Activated CD4-positive, alpha-beta memory T cell treated with anti-CD3 and anti-CD28 coated beads, Interleukin-2, amount 10 ng/mL, durations not matched to agents 7 days and 5 days (primary cell): Measurements from ENCODE around the gene GLT1D1. TPM values are rescaled to one million over a fixed set of nuclear protein-coding genes. Genes with fewer than 3 reads are reported as not detected.

Source experiments
- CTCF ChIA-PET: fragments of 350-600 bp; sonication (Branson Sonifier 250); formaldehyde crosslinking; loops from one replicate; lab custom pipeline; 2021; ENCODE audit warnings: antibody characterized with exemption, inconsistent platforms; lab: Charles Lee
- POLR2A ChIA-PET: fragments of 350-600 bp; sonication (Branson Sonifier 250); formaldehyde crosslinking; loops from one replicate; lab custom pipeline; 2021; ENCODE audit warnings: antibody characterized with exemption; lab: Charles Lee
- DNase-seq: peaks from one replicate; pipeline ENCODE4 v3.0.0-alpha.2; 2020
- H3K27ac Mint-ChIP-seq: one replicate; pipeline ENCODE4 v1.8.0; 2021; ENCODE audit warnings: mild to moderate bottlenecking, mixed read lengths
- H3K27me3 Mint-ChIP-seq: one replicate; pipeline ENCODE4 v1.8.0; 2021; ENCODE audit warnings: mixed read lengths
- H3K36me3 Mint-ChIP-seq: one replicate; pipeline ENCODE4 v1.8.0; 2021; ENCODE audit warnings: low read depth, mixed read lengths
- H3K4me1 Mint-ChIP-seq: one replicate; pipeline ENCODE4 v1.8.0; 2021; ENCODE audit warnings: mixed read lengths
- H3K4me3 Mint-ChIP-seq: one replicate; pipeline ENCODE4 v1.8.0; 2021; ENCODE audit warnings: mild to moderate bottlenecking, mixed read lengths
- H3K9me3 Mint-ChIP-seq: one replicate; pipeline ENCODE4 v1.8.0; 2021; ENCODE audit warnings: mixed read lengths
- total RNA-seq, 2 experiments: library from RNA; stranded (reverse); gene quantifications; one replicate each; pipeline ENCODE4 v1.2.3, GENCODE V29; 2021

GLT1D1 gene
- total RNA-seq, 2 experiments from 2014 or later, result not detected

DNA sequence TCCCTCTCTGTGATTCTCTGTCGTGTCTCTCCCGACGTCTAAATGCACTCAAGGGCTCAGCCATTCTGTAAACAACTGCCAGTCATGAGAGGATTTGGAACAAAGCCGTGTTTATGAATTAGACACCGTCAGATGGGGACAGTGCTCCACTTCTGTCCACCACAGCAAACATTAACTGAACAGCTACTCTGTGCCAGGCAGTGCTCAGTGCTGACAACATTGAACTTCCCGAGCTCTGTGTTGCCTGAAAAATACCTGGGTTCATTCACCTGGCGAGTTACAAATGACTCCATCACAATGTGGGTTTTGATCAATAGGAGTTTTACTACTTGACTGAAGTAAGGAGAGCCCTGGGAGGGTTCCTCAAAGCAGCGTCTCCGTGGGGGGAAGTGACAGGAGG lies 139.3 kb downstream of the GLT1D1 start:
- no peaks in the 10 kb centered on the region for H3K27me3 Mint-ChIP-seq
- H3K36me3 Mint-ChIP-seq, result no peaks in the 10 kb centered on the region
- H3K4me3 Mint-ChIP-seq, result no peak overlapping the region
- POLR2A ChIA-PET, result no interaction called here
- no peak for DNase-seq
- H3K9me3 Mint-ChIP-seq, result peaks cover 12% of the 10 kb centered on the region
- H3K4me1 Mint-ChIP-seq, result no peaks in the 10 kb centered on the region
- CTCF ChIA-PET, result no interaction called here
- H3K27ac Mint-ChIP-seq, result no peak overlapping the region

DNA sequence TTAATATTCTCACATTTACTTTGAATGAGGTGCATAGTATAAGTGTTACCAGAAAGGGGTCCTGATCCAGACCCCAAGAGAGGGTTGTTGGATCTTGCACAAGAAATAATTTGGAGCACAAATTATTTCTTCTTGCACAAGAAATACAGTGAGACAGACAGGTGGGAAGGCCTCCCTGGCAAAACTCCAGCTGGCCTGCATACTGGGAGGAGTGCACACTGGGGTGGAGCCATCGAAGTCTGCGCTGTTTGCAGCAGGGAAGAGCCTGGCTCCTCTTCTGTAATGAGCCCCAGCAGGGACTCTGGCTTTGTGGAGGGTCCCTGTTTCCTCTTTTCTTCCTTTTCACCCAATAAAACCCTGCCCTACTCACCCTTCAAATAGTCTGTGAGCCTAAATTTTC lies 141.6 kb downstream of the GLT1D1 start:
- H3K36me3 Mint-ChIP-seq, result no peaks in the 10 kb centered on the region
- peaks cover 23% of the 10 kb centered on the region for H3K9me3 Mint-ChIP-seq
- ChIA-PET CTCF (no interaction called here), POLR2A (no interaction called here)
- no peak for DNase-seq
- no peak overlapping the region for H3K27ac Mint-ChIP-seq
- no peaks in the 10 kb centered on the region for H3K27me3 Mint-ChIP-seq
- no peak overlapping the region for H3K4me3 Mint-ChIP-seq
- no peaks in the 10 kb centered on the region for H3K4me1 Mint-ChIP-seq

DNA sequence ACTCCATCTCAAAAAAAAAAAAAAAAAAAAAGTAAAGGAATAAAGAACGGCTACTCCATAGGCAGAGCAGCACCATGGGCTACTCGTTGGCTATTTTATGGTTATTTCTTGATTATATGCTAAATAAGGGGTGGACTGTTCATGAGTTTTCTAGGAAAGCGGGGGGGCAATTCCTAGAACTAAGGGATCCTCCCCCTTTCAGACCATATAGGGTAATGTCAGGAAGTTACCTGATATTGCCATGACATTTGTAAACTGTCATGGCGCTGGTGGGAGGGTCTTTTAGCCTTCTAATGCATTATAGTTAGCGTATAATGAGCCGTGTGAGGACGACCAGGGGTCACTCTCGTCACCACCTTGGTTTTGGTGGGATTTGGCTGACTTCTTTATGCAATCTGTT lies 142.3 kb downstream of the GLT1D1 start:
- H3K36me3 Mint-ChIP-seq, result no peaks in the 10 kb centered on the region

DNA sequence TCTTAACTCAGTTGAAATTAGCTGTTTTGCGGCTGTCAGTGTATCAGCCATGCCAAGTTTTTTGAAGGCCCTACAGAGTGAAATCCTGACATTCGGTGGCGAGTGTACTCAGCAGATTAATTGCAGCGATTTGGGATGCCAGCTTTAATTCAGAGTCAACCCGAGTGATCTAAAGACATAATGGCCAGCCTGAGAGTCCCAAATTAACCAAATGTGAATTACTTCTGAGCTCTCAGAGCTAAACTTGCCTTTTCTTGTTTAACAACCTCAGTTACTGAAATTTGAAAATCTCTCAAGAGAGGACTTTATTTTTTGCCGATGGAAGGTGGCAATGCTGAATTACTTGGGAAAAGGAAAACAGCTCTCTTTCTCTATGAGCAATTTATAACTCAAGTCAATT lies 148.5 kb downstream of the GLT1D1 start:
- DNase-seq, result no peak
- no peaks in the 10 kb centered on the region for H3K27me3 Mint-ChIP-seq
- CTCF ChIA-PET, result no interaction called here
- peaks cover 28% of the 10 kb centered on the region for H3K9me3 Mint-ChIP-seq
- no peak overlapping the region for H3K4me3 Mint-ChIP-seq
- no peaks in the 10 kb centered on the region for H3K36me3 Mint-ChIP-seq
- no peaks in the 10 kb centered on the region for H3K4me1 Mint-ChIP-seq
- POLR2A ChIA-PET, result no interaction called here
- H3K27ac Mint-ChIP-seq, result no peak overlapping the region

More for the DNA sequence above, 142.3 kb downstream of the GLT1D1 start:
- peaks cover 23% of the 10 kb centered on the region for H3K9me3 Mint-ChIP-seq
- H3K27me3 Mint-ChIP-seq, result no peaks in the 10 kb centered on the region
- H3K4me3 Mint-ChIP-seq, result no peak overlapping the region
- DNase-seq, result no peak
- ChIA-PET CTCF (no interaction called here), POLR2A (no interaction called here)
- H3K27ac Mint-ChIP-seq, result no peak overlapping the region
- H3K4me1 Mint-ChIP-seq, result no peaks in the 10 kb centered on the region

DNA sequence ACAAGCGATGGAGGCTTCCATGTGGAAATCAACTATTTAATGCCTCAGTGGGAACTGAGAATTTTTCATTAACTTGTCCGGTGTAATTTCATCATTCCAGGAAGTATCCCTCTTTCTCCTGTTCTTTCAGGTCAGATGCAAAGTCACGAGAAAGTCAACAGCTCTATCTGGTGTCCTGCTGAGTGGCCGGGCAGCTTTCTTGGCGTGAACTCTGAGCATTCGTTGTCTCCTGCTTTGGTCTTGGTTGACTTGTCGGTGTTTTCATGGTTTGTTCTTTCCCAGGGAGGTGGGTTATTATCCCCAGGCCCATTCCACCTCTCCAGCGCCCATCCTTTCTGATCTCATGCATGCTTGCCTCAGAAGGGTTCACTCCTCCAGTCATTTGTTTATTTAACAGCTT lies 149.1 kb downstream of the GLT1D1 start:
- Mint-ChIP-seq H3K4me3 (no peak overlapping the region), H3K27me3 (no peaks in the 10 kb centered on the region), H3K36me3 (no peaks in the 10 kb centered on the region), H3K4me1 (no peaks in the 10 kb centered on the region), H3K9me3 (peaks cover 27% of the 10 kb centered on the region), H3K27ac (no peak overlapping the region)
- POLR2A ChIA-PET, result no interaction called here
- no peak for DNase-seq
- CTCF ChIA-PET, result no interaction called here

DNA sequence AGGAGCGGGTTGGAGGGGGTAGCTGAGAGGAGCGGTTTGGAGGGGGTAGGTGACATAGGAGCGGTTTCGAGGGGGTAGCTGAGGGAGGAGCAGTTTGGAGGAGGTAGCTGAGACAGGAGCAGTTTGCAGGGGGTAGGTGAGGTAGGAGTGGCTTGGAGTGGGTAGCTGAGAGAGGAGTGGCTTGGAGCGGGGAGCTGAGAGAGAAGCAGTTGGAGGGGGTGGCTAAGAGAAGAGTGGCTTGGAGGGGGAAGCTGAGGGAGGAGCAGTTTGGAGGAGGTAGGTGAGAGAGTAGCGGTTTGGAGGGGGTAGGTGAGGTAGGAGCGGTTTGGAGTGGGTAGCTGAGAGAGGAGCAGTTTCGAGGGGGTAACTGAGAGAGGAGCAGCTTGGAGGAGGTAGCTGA lies 152.1 kb downstream of the GLT1D1 start:
- no peaks in the 10 kb centered on the region for H3K27me3 Mint-ChIP-seq
- no peak overlapping the region for H3K27ac Mint-ChIP-seq
- ChIA-PET CTCF (no interaction called here), POLR2A (no interaction called here)
- H3K4me3 Mint-ChIP-seq, result no peak overlapping the region
- H3K36me3 Mint-ChIP-seq, result no peaks in the 10 kb centered on the region
- peaks cover 14% of the 10 kb centered on the region for H3K9me3 Mint-ChIP-seq
- H3K4me1 Mint-ChIP-seq, result no peaks in the 10 kb centered on the region
- DNase-seq, result no peak

DNA sequence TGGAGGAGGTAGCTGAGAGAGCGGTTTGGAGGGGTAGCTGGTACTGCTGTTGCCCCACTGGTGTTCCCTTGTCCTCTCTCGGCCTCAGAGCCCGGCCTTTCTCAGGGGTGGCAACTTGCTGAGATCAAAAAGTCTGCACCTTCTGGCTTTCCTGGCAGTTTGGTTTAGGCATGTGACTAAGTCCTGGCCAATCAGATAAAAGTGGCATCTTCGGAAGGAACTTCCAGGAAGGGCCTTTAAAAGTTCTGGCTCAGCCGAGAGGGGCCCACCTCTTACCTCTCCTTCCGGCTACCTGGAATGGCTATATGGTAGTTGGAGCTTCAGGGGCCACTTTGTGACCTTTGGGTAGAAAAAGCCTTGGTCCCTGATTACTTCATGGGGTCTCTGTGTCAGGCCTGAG lies 152.6 kb downstream of the GLT1D1 start:
- no peaks in the 10 kb centered on the region for H3K27me3 Mint-ChIP-seq
- POLR2A ChIA-PET, result no interaction called here
- no peak for DNase-seq
- no peak overlapping the region for H3K27ac Mint-ChIP-seq
- H3K9me3 Mint-ChIP-seq, result peaks cover 11% of the 10 kb centered on the region
- no peaks in the 10 kb centered on the region for H3K36me3 Mint-ChIP-seq
- H3K4me3 Mint-ChIP-seq, result no peak overlapping the region
- CTCF ChIA-PET, result no interaction called here
- no peaks in the 10 kb centered on the region for H3K4me1 Mint-ChIP-seq

DNA sequence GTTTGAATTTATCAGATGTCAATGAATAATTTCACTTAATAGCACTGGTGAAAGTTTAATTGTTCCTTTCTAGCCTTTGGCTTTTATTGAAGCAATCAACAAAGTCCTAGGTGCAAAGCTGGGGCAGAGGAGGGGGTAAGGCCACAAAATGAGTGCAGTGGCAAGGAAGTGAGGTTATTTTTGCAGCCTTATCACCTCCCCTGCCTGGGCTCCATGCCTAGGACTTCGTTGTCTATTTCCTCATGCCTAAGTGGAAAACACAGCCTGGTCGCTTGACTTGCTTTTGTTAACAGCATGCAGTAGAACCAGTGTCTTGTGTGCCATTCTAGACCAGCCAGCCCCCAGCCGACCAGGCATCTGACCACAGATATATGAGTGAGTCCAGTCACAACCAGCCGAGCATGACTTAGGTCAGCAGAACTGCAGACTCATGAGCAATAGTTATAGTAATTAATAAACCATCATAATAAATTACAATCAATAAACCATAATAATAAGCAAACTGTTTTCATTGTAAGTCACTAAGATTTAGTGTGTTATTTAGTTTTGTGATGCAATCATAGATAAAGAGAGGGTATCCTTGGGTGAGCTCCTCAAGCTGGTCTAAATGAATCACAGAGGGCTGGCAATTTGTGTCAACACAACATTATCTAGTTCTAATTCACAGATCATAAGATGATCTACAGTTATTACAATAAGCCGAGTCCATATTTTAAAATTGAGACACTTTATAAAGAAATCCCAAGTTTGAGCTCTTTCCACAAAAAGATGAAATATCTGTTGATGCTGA lies 156.8 kb downstream of the GLT1D1 start:
- DNase-seq, result no peak
- Mint-ChIP-seq H3K9me3 (peaks cover 3% of the 10 kb centered on the region), H3K27me3 (no peaks in the 10 kb centered on the region), H3K4me1 (no peaks in the 10 kb centered on the region), H3K27ac (no peak overlapping the region), H3K36me3 (no peaks in the 10 kb centered on the region), H3K4me3 (no peak overlapping the region)
- ChIA-PET POLR2A (no interaction called here), CTCF (no interaction called here)

DNA sequence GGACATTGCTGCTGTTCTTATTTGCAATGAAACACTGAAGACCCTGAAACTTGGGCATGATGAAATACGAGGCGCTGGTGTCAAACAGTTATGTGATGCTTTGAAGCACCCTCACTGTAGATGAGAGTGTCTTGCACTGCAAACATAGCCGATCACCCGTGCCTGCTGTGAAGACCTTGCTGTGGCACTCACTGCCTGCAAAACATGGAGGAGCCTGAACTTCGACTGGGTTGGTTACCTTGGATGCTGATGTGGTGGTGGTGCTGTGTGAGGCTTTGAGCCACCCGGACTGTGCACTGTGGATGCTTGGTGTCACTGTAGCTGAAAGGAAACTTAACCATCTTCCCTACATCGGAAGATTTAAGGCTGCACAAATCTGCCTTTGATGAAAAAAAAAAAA lies 162.9 kb downstream of the GLT1D1 start:
- Mint-ChIP-seq H3K9me3 (peaks cover 6% of the 10 kb centered on the region), H3K4me1 (no peaks in the 10 kb centered on the region), H3K4me3 (no peak overlapping the region), H3K27ac (no peak overlapping the region), H3K36me3 (no peaks in the 10 kb centered on the region), H3K27me3 (no peaks in the 10 kb centered on the region)
- ChIA-PET CTCF (no interaction called here), POLR2A (no interaction called here)
- no peak for DNase-seq

DNA sequence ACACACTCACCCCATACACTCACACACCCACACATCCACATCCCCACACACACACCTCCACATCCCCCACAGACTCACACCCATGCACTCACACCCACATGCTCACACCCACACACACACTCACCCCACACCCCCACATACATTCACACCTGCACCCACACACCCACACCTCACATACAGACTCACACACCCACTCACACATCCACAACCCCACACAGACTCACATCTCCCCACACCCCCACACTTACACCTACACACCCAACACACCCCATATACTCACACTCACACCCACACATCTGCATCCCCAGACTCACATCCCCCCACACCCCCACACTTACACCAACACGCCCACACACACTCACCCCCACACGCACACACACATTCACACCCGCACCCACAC lies 171.8 kb downstream of the GLT1D1 start:
- H3K27me3 Mint-ChIP-seq, result no peaks in the 10 kb centered on the region
- peaks cover 14% of the 10 kb centered on the region for H3K9me3 Mint-ChIP-seq
- no peaks in the 10 kb centered on the region for H3K36me3 Mint-ChIP-seq
- DNase-seq, result no peak
- CTCF ChIA-PET, result no interaction called here
- H3K4me1 Mint-ChIP-seq, result no peaks in the 10 kb centered on the region
- POLR2A ChIA-PET, result no interaction called here
- H3K27ac Mint-ChIP-seq, result no peak overlapping the region
- H3K4me3 Mint-ChIP-seq, result no peak overlapping the region

DNA sequence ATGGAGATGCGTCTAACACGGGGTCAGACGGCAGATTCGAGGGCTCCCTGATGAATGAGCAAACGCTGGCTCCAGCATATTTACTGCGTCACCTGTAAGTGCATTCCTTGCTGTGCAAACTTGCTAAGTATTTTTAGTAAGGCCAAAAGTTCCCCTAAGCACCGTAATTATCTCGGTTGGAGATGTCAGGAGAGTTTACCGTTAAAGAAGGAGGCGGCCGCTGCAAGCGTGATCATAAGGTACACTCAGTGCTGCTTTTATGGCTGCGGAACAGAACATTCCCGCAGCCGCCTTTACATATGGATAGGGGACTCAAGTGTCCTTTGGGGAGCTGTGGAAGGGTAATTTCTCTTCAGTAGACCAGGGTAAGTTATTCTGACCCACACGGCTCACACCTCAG lies 175.6 kb downstream of the GLT1D1 start:
- ChIA-PET CTCF (no interaction called here), POLR2A (no interaction called here)
- Mint-ChIP-seq H3K4me3 (no peak overlapping the region), H3K27me3 (no peaks in the 10 kb centered on the region), H3K4me1 (no peaks in the 10 kb centered on the region), H3K27ac (no peak overlapping the region), H3K36me3 (no peaks in the 10 kb centered on the region), H3K9me3 (peaks cover 15% of the 10 kb centered on the region)
- no peak for DNase-seq

Other genes starting within 250 kb of the GLT1D1 start
- gene SLC15A4, start 29.5 kb upstream of the GLT1D1 start, total RNA-seq, result 10 to 100 TPM; 23.5 to 24.5 TPM